ENCODE data around the gene LRMDA.

LRMDA gene

GRCh38 chr10:76070916-76071315, 639.5 kb downstream of the LRMDA start:
- no peaks in the 10 kb centered on the region for H3K27me3 ChIP-seq (ENCODE audit: insufficient read depth, low read depth)
- H3K36me3 ChIP-seq (ENCODE audit: insufficient read depth), result no peaks in the 10 kb centered on the region
- no peaks in the 10 kb centered on the region for H3K79me2 ChIP-seq (ENCODE audit: insufficient read depth, low read depth)
- H3K9ac ChIP-seq, result no peak overlapping the region
- no peak overlapping the region for H3K4me2 ChIP-seq
- H4K20me1 ChIP-seq (ENCODE audit: insufficient read depth), result no peaks in the 10 kb centered on the region
- H2AFZ ChIP-seq (ENCODE audit: low read depth), result no peak overlapping the region
- no peak for TF ChIP-seq CTCF (conservative IDR thresholded peaks at IDR 0.05; ENCODE audit: low read depth, low read length)
- H3K4me3 ChIP-seq (IDR thresholded peaks at IDR 0.05; ENCODE audit: insufficient read depth, low read depth, low read length), result no peak overlapping the region
- no peak overlapping the region for H3K27ac ChIP-seq
- no peaks in the 10 kb centered on the region for H3K4me1 ChIP-seq (ENCODE audit: low read depth, poor library complexity, severe bottlenecking)

GRCh38 chr10:76071653-76072365, 640.4 kb downstream of the LRMDA start:
- no peak overlapping the region for H3K27ac ChIP-seq
- no peaks in the 10 kb centered on the region for H4K20me1 ChIP-seq (ENCODE audit: insufficient read depth)
- H3K9ac ChIP-seq, result no peak overlapping the region
- no peaks in the 10 kb centered on the region for H3K79me2 ChIP-seq (ENCODE audit: insufficient read depth, low read depth)
- no peak overlapping the region for H3K4me3 ChIP-seq (IDR thresholded peaks at IDR 0.05; ENCODE audit: insufficient read depth, low read depth, low read length)
- no peaks in the 10 kb centered on the region for H3K4me1 ChIP-seq (ENCODE audit: low read depth, poor library complexity, severe bottlenecking)
- no peaks in the 10 kb centered on the region for H3K27me3 ChIP-seq (ENCODE audit: insufficient read depth, low read depth)
- TF ChIP-seq CTCF (conservative IDR thresholded peaks at IDR 0.05; ENCODE audit: low read depth, low read length), result no peak
- no peak overlapping the region for H2AFZ ChIP-seq (ENCODE audit: low read depth)
- H3K36me3 ChIP-seq (ENCODE audit: insufficient read depth), result no peaks in the 10 kb centered on the region
- H3K4me2 ChIP-seq, result no peak overlapping the region

- Histone ChIP-seq H2AFZ (ENCODE audit: low read depth) (no peak overlapping the region), H4K20me1 (ENCODE audit: insufficient read depth) (no peaks in the 10 kb centered on the region), H3K79me2 (ENCODE audit: insufficient read depth, low read depth) (no peaks in the 10 kb centered on the region), H3K4me1 (ENCODE audit: low read depth, poor library complexity, severe bottlenecking) (no peaks in the 10 kb centered on the region), H3K36me3 (ENCODE audit: insufficient read depth) (no peaks in the 10 kb centered on the region), H3K4me3 (IDR thresholded peaks at IDR 0.05; ENCODE audit: insufficient read depth, low read depth, low read length) (no peak overlapping the region), H3K27ac (no peak overlapping the region), H3K9ac (no peak overlapping the region), H3K27me3 (ENCODE audit: insufficient read depth, low read depth) (no peaks in the 10 kb centered on the region), H3K4me2 (no peak overlapping the region)
- no peak for TF ChIP-seq CTCF (conservative IDR thresholded peaks at IDR 0.05; ENCODE audit: low read depth, low read length)
Observed at GRCh38 chr10:76072384-76072783, 641.0 kb downstream of the LRMDA start.

- TF ChIP-seq CTCF (conservative IDR thresholded peaks at IDR 0.05; ENCODE audit: low read depth, low read length), result no peak
- H4K20me1 ChIP-seq (ENCODE audit: insufficient read depth), result no peaks in the 10 kb centered on the region
- no peaks in the 10 kb centered on the region for H3K36me3 ChIP-seq (ENCODE audit: insufficient read depth)
- H3K9ac ChIP-seq, result no peak overlapping the region
- no peak overlapping the region for H3K4me3 ChIP-seq (IDR thresholded peaks at IDR 0.05; ENCODE audit: insufficient read depth, low read depth, low read length)
- H3K79me2 ChIP-seq (ENCODE audit: insufficient read depth, low read depth), result no peaks in the 10 kb centered on the region
- H2AFZ ChIP-seq (ENCODE audit: low read depth), result no peak overlapping the region
- no peaks in the 10 kb centered on the region for H3K27me3 ChIP-seq (ENCODE audit: insufficient read depth, low read depth)
- no peak overlapping the region for H3K27ac ChIP-seq
- H3K4me1 ChIP-seq (ENCODE audit: low read depth, poor library complexity, severe bottlenecking), result no peaks in the 10 kb centered on the region
- H3K4me2 ChIP-seq, result no peak overlapping the region
Observed at GRCh38 chr10:76073524-76073923, 642.1 kb downstream of the LRMDA start.
